Left ventricle myocardium superior (tissue), 1 donor: ENCODE measurements around the gene WNT7A. TPM values are rescaled to one million over a fixed set of nuclear protein-coding genes. Genes with fewer than 3 reads are reported as not detected.

ENCODE experiments used
- ATAC-seq: fragments of 200-7000 bp; cut with Tn5 transposase; one replicate; pipeline ENCODE4 v1.9.1; 2020; ENCODE audit warnings: mild to moderate bottlenecking, moderate library complexity
- DNase-seq: peaks from one replicate; pipeline ENCODE4 v3.0.0-alpha.2; 2020
- intact Hi-C: fragments of 100-400 bp; cut with micrococcal nuclease; formaldehyde crosslinking; loops from one replicate; pipeline ENCODE4 v1.11.0; 2022
- total RNA-seq: library from RNA; stranded (reverse); fragmentation: NEBNext Ultra II Directional; extraction: Animal tissue kit (Norgen Biotek cat#: 25700); gene quantifications from one replicate; pipeline ENCODE4 v1.2.1, GENCODE V29; 2021
- donor health status: DM: no; HTN: yes; CAD: no; lungs with severe emphysema.

WNT7A gene
- total RNA-seq, 1 donor from 2014 or later, result not detected

GRCh38 chr3:13852638-13853009, 27.2 kb downstream of the WNT7A start:
- ATAC-seq (no peak), DNase-seq (no peak)
- intact Hi-C loops, result no loop called here

GRCh38 chr3:13851997-13852637, 27.8 kb downstream of the WNT7A start:
- intact Hi-C loops, result no loop called here
- ATAC-seq, result no peak
- peak; percentile 11 for DNase-seq

- intact Hi-C loops, result no loop called here
- DNase-seq (no peak), ATAC-seq (no peak)
These were observed 28.6 kb downstream of the WNT7A start for GRCh38 chr3:13851091-13851849.

GRCh38 chr3:13850161-13850945, 29.5 kb downstream of the WNT7A start:
- ATAC-seq (peak; percentile 13), DNase-seq (peak; percentile 16)
- intact Hi-C loops, result no loop called here

- ATAC-seq (no peak), DNase-seq (no peak)
- intact Hi-C loops, result no loop called here
These were observed 30.9 kb downstream of the WNT7A start for GRCh38 chr3:13849018-13849417.

- intact Hi-C loops, result no loop called here
- DNase-seq, result no peak
- no peak for ATAC-seq
These were observed 32.9 kb downstream of the WNT7A start for GRCh38 chr3:13846716-13847570.

- ATAC-seq (no peak), DNase-seq (no peak)
- intact Hi-C loops, result no loop called here
These were observed 33.6 kb downstream of the WNT7A start for GRCh38 chr3:13846238-13846637.

- no peak for DNase-seq
- no peak for ATAC-seq
- intact Hi-C loops, result no loop called here
These were observed 34.1 kb downstream of the WNT7A start for GRCh38 chr3:13845806-13846205.

- intact Hi-C loops, result no loop called here
- ATAC-seq (no peak), DNase-seq (no peak)
These were observed 35.0 kb downstream of the WNT7A start for GRCh38 chr3:13844911-13845310.

GRCh38 chr3:13844286-13844685, 35.6 kb downstream of the WNT7A start:
- no peak for DNase-seq
- no peak for ATAC-seq

GRCh38 chr3:13843351-13843750, 36.5 kb downstream of the WNT7A start:
- intact Hi-C loops, result no loop called here
- ATAC-seq, result no peak
- DNase-seq, result no peak

More at GRCh38 chr3:13844286-13844685, 35.6 kb downstream of the WNT7A start:
- intact Hi-C loops, result no loop called here

GRCh38 chr3:13842226-13842625, 37.6 kb downstream of the WNT7A start:
- DNase-seq, result no peak
- ATAC-seq, result no peak
- intact Hi-C loops, result no loop called here

- ATAC-seq, result no peak
- DNase-seq, result no peak
- intact Hi-C loops, result no loop called here
These were observed 38.0 kb downstream of the WNT7A start for GRCh38 chr3:13841826-13842225.

GRCh38 chr3:13841141-13841540, 38.7 kb downstream of the WNT7A start:
- ATAC-seq (no peak), DNase-seq (no peak)
- intact Hi-C loops, result no loop called here

GRCh38 chr3:13840456-13840855, 39.4 kb downstream of the WNT7A start:
- ATAC-seq (no peak), DNase-seq (no peak)
- intact Hi-C loops, result no loop called here

GRCh38 chr3:13839726-13840340, 40.0 kb downstream of the WNT7A start:
- no peak for DNase-seq
- intact Hi-C loops, result no loop called here
- no peak for ATAC-seq

- ATAC-seq, result no peak
- DNase-seq, result no peak
- intact Hi-C loops, result no loop called here
These were observed 40.6 kb downstream of the WNT7A start for GRCh38 chr3:13839253-13839652.

GRCh38 chr3:13838421-13838820, 41.5 kb downstream of the WNT7A start:
- DNase-seq (no peak), ATAC-seq (no peak)
- intact Hi-C loops, result no loop called here

GRCh38 chr3:13837751-13838150, 42.1 kb downstream of the WNT7A start:
- no peak for ATAC-seq
- intact Hi-C loops, result no loop called here
- DNase-seq, result no peak
